COLO829 (cell line): ENCODE results near the gene CLNK.
A peak's percentile ranks its signal among the peaks of the same experiment; 100 is the strongest.
"Not testable (repeated sequence)": the region's sequence is repeated elsewhere in the genome, so short reads cannot be mapped to it uniquely, and the experiment has no call there.

ENCODE experiments used
- DNase-seq: peaks from one replicate; pipeline ENCODE4 v3.0.0; 2012; ENCODE audit warnings: low spot score

Gene CLNK

DNA sequence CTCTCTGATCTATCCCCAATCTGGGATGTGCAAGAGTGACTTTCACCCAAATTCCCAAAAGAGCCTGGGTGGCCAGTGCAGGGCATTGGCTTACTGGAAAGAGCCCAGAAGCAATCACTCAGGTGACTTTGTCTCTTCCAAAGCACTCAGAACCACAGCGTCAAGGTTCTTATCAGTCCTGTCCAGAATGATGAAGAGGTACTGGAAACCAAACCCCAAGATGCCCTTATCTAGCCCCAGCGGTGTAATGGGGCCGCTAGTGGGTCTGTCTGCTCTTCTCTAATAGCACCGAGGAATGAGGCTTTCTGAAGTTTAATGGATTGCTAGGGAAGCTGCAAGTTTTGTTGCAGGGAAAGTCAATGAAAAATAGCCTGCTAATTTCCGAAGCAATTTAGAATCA, 21.6 kb downstream of the CLNK start:
- no peak for DNase-seq

DNA sequence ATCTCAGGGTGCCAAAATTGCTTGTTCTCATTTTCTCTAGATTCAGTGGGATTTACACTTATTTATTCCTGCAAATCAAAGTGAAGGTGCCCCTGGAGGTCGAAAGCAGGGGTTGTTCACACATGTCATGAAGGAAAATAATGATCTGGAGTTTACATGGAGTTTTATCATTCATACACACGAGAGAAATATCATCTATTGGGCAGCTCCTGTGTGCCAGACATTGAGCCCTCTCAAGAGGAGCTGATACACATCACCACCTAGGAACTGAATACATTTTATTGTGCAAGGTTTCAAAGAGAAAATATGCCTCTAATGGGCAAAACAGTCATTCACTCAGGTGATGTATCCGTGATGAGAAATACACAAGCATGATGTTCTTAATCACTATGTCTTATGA, 23.5 kb downstream of the CLNK start:
- DNase-seq = no peak

DNA sequence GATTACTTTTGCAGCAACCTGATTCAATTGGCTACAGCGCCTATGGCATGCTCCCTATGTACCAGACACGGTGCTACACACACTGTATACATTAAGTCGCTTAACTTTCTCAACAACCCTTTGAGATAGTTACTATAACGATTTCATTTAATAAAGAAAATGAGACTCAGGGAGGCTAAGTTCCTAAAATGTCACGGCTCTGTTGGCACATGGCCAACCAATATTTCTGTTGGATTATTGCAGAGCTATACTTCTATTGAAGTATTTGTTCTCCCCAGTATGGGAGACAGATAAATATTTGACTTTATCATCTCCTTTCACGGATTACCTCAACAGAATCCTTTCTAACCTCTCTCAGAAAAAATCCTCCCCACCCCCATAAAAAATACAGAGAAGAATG, 25.3 kb downstream of the CLNK start:
- DNase-seq = no peak

DNA sequence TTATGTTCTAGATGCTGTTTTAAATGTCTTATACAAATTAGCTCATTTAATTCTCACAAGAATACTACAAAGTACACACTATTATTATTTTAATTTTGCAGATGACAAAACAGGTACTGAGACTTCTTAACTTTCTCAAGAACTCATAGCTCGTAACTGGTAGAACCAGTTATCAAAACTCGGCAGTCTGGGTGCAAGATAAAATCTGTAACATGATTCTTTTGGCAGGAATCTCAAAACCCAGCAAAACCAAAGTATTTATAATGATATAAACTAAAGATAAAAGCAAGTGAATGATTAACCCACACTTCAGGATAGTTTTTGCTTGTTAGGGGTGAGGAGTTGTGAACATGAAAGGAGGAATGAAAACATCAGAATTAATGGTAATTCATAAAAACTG, 27.6 kb downstream of the CLNK start:
- DNase-seq = no peak

DNA sequence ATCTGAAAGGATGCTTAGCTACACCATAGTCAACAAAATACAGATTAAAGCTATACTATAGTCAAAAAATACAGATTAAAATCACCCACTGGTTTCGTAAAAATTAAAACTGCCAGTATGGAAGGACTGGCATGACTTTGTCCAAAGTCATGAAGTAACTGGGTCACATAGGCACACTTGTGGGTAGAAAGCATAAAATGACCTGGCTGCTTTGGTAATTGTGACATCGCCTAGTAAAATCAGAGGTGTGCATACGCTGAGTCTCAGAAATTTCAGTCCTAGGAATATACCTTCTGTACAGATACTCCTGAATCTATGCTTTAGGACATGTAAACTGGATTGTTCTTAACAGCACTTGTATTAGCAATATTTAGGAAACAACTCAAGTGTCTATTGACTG, 28.1 kb downstream of the CLNK start:
- no peak for DNase-seq

DNA sequence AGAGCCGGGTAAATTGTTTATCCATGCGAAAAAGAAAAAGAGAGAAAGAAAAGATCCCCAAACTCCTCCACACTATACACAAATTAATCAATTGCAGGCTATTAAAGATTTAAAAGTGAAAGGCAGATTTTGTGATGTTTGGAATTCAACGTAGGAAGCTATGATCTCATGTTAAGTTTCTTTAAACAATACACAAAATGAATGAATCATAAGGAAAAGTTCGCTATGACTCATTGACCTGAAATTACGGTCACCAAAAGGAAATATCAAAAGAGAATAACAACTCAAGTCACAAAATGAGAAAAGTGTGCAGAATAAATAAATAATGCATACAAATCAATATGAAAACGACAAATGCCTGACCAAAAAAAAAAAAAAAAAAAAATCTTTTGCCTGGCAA, 28.6 kb downstream of the CLNK start:
- DNase-seq = no peak

DNA sequence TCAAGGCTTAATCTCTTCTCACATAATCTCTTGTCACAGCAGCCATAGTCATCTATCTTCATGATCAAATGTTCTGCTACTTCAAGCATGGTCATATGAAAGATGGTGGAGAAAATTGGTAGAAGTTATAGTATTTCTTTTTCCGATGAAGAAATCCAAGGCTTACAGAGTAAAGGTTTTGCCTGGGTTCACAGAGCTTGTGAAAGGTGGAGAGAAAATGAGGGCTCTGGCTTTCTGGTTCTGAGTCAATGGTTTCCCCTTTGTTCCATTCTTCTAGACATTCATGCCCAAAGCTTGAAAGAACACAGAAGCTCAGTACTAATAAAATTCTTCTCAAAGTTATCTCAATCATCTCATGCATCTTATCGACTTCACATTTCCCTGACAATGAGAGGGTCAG, 36.1 kb downstream of the CLNK start:
- no peak for DNase-seq

DNA sequence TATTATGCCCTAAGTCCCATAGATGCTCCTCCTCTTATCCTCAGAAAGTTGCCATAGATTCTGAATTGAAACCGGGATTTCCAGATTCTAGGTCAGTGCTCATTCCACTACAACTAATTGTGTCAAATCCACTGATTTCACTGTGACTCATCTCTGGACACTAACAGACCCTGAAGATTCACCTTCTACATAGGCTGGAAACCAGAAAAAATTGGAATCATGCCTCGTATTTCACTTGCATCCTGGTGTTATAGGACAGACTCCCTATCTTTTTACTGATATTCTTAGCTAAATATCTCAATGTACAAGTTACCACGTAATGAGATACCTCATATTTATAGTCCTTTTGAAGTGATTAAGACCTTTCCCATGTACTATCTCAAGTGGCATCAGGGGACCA, 36.7 kb downstream of the CLNK start:
- DNase-seq = peak; percentile 36

DNA sequence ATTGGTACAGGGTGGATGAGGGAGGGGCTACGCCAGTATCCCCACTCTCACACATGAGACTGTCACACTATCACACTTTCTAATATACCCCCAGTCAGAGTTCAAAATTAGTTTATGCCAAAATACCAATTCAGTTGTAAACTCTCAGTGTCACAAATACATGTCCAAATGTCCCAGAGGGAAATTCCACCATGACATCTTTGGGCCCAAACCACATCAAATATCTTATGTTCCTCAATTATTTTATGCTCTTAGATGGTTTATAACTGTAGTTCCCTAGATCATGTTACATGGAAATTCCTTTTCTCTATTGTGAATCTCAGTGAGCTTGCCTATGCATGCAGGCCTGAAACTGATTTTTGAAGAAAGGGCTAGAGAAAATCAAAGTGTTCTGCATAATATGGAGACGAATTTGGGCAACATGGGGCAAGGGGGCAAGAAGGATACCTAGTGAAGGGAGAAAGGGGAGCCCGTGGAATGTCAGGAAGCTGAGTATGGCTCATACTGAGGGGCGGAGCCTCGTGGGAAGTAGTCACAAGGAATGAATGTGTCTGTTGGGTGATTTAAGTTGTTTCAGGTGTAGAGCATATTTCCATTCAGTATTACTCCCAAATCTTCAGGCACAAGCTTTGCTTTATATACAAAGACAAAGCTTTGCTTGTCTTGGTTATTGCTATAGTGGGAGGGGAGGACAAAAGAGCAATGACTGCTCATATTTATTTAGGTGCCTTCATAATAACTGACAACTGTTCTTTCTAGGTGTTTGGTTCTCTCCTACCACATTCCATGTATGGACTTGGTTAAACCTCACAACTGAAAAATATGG, 40.8 kb downstream of the CLNK start:
- peak; percentile 6 for DNase-seq

DNA sequence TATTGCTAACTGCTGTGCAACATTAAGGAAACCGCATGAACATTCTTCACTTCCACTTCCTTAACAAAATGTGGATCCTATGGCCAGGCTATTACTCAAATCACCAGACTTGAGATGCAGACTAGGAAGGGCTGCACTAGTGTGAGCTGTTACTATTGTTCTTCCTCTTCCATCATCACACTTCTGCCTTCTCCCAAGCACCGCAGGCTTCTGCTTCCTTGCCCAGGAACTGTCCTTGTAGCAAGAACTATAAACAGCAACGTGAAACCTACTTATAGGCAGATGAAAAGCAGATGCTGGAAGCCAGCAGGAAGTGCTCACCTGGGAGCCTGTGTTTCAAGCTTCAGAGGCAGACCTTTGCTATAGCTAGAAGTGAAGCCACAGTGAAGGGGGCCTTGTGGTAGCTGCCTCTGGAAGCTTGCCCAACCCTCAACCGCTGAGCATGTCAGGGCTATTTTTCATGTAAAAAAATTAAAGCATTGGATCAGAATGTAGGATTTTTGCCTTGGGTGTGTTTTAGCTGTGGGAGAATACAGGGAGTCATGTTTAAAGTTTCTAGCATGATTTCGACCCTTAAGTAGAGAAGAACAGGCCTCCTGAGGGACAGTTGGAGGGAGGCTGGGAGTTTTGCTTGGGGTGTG, 43.9 kb downstream of the CLNK start:
- no peak for DNase-seq

DNA sequence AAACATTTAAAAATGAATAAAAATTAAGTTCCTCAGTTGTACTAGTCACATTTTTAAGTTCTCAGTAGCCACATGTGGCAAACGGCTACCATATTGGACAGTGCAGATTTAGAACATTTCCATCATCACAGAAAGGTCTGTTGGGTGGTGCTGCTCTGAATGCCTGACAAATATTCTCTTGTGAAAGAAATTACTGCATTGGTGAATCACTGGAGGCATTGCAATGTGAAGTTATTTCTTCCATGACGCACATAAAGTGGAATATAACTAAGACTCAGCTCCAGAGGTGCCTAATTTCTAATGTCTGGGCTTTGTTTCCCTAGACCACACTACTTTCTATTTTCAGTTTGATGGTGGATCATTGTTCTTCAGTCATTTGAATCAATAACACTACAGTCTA, 44.9 kb downstream of the CLNK start:
- no peak for DNase-seq

DNA sequence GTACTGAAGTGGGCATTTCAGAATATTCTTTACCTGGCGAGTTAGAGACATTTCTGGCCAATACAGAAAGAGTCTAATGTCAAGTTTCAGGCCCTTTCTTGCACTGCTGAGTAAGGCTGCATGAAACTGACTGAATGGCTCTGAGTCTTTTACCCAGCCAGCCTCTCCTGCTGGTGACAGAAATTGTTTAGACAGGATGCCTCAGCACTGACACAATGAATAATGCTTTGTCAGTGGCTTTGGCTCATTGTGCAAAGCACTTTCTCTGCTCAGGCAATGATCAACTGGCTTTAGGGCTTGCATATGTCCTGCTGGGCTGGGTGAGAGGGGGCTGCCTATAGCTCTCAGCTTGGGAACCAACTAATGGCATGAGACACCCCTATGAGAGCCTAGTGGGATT, 45.5 kb downstream of the CLNK start:
- no peak for DNase-seq

DNA sequence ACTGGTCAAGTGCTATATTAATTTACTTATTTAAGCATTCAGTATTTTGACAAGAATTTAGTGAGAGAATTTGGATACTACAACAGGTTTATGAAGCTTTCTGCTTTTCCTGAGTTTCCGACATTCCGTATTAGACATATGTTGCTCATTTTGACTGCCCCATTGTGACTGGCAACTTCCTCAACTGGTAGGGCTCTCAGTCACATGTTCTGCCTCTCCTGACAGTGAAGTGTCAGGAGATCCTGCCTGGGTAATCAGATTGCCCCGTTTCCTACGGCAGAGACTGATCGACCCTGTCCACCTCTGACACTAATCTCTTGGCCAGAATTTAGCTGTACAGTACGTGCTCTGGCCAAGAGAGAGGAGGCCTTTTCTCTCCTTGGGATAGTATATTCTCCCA, 49.5 kb downstream of the CLNK start:
- DNase-seq = no peak

DNA sequence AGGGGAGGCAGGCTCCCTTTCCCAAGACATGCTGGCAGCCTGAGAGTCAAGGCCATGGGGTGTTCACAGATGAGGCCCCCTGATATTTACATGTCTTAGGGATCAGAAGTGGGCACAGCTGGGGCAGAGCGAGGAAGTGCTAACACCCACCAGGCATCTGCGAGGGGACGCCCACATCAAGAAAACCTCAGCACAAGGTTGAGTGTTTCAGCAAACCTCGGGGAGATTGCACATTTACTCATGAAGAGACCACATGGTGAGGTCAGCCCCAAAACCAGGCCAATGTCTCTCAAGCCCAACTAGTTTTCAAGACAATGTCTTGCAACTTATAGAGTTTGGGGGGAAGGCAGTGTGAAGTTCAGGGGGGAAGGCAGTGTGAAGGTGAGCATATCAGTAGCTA, 55.2 kb downstream of the CLNK start:
- DNase-seq = no peak

DNA sequence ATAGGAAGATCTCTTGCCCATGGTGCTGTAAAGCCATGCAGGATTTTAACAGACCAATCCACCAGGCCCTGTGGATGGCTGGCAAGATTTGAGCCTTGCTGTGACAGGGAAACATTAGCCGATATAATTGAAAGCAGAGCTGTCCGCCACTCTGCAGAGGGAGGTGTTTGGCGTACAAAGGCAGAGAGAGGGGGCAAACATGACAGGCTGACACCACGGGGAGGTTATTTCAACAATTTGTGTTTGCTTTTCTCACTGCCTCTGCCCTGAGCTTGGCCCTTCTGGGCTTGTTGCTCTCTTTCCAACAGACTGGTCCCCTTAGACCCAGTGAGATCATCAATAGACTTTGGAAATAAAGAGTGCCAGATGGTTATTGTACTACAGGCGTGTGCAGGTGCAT, 59.4 kb downstream of the CLNK start:
- DNase-seq = no peak

DNA sequence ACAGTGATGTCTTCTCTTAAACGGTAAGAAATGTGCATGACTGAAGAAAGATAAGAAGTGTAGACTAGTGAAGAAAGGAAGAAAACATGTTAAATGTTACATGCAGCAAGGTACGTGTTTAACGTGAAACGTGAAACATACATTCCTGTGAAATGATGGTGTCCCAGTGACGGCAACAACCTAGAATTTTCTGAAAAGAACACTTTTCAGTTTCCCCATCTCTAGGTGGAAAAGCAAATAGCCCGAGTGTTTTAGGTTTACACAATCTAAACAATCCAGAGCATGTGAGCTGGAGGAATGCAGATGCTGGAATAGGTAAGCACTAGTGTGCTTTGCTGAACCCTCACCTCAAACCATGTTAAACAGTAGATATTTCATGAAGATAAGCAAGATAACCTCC, 60.7 kb downstream of the CLNK start:
- DNase-seq = no peak

DNA sequence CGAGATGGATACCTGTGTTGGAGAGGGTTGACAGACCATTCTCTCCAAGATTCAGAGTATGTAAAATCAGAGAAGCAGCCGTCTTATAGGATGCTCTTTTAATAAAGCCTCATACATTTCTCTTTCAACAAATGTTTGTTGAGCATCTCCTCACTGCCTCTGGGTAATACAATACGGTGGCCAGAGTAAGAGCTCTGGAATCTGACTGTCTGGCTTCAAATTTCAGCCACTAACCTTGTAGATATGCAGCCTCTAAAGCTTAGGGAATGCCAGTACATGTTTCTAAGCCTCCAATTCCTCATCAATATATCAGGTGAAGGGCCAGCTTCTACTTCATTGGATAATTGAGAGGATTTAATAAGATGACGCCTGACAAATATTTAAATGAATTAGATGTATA, 61.3 kb downstream of the CLNK start:
- no peak for DNase-seq

DNA sequence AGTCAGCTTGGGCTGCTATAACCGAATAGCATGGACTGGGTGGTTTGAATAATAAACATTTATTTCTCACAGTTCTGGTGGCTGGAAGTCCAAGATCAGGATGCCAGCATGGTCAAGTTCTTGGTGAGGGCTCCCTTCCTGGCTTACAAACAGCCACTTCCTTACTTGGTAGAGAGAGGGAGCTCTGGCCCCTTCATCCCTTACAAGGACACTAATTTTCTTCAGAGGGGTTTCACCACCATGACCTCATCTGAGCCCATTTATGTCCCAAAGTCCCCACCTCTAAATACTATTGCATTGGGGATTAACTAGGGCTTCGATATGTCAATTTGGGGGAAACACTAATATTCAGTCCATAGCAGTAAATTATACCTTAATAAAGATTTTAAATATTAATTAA, 61.8 kb downstream of the CLNK start:
- DNase-seq = no peak

DNA sequence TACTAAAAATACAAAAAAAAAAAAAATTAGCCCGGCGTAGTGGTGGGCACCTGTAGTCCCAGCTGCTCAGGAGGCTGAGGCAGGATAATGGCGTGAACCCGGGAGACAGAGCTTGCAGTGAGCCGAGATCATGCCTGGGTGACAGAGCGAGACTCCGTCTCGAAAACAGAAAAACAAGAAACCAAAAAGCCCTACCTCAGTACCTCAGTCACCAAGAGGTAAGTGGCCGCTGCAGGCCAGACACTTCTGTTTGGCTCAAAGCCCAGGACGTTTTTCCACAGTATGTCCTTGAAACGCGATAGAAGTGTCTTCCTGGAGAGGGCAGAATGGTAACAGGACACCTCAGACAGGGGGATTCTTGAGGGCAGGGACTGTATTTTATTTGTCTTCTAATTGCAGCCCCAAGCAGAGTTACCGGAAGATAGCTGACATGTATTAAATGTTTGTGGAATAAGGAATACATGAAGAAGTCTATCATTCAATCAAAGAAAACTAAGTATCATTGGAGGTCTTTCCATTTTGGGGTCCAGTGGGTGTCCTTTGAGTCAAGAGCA, 63.6 kb downstream of the CLNK start:
- DNase-seq = no peak

DNA sequence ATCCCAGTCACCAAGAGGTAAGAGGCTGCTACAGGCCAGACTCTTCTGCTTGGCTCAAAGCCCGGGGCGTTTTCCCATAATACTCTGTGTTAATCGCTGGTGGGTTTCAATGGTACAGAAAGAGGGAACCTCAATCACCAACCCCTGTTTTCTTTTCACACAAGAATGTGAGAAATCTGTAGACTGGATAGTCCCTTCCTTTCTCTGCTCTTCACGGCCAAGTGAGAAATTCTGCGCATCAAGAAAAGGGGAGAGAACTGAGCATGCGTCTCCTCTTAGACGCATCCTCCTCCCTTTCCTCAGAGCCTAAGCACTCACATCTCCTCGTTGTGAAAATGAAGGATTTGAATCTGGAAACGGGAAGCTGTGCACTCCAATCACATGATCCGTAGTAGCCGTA, 64.7 kb downstream of the CLNK start:
- no peak for DNase-seq

DNA sequence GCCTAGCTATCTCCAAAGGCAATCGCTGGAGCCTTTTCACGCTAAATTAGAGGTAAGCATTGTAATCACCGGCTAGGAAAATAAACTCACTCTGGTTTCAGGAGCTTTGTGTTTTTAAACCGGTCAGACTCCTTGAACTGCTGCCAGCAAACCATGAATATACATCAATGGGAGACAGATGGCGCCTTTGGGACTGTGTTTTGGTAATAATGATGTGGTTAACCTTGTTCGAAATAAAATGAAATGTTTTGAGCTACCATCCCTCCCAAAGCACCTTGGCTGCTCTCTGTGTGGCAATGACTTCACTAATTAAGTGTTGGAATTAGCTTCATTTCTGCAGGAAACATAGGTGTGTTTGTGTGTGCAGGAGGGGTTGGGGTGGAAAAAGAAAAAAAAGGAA, 65.3 kb downstream of the CLNK start:
- no peak for DNase-seq

DNA sequence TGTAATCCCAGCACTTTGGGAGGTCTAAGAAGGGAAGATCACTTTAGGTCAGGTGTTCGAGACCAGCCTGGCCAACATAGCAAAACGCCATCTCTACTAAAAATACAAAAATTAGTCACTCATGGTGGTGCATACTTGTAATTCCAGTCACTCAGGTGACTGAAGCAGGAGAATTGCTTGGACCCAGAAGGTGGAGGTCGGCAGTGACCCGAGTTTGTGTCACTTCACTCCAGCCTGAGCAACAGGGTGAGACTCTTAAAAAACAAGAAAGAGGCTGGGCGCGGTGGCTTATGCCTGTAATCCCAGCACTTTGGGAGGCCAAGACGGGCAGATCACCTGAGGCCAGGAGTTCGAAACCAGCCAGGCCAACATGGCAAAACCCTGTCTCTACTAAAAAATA, 69.6 kb downstream of the CLNK start:
- DNase-seq = not testable (repeated sequence)

DNA sequence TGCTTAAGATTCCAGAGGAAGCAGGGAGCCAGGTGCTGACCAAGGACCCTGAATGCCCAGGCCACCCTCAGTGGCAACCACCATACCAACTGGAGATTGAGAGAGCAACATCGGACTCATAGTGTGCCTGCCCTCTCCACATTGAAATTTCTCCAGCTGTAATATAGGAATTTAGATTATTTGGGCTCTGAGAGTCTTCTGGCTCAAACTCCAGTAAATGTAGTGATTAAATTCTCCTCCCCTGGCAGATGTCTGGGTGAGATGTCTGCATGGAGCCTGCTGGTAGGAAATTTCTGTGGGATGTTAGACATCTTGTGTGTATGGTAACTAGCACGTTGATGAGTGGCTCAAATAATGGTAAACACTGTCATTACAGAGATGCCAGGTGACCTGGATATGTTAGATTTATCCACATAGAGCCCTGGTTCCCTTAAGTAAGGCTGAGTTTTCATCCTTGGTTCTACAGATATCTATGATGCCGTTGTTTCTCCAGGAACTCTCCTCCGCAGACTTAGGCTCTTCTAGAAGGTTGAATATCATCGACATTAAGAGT, 70.6 kb downstream of the CLNK start:
- no peak for DNase-seq
